ENCODE data around the gene MYO5A.

MYO5A gene

GRCh38 chr15:52509500-52510245 lies 19.0 kb downstream of the MYO5A start:
- no peaks in the 10 kb centered on the region for H3K36me3 ChIP-seq (ENCODE audit: insufficient read depth, low read length)
- H3K4me1 ChIP-seq (ENCODE audit: insufficient read depth, low read length), result no peaks in the 10 kb centered on the region
- no peak overlapping the region for H3K4me3 ChIP-seq (ENCODE audit: low read length)
- no peaks in the 10 kb centered on the region for H3K9me3 ChIP-seq (ENCODE audit: low read length)
- H3K27me3 ChIP-seq (ENCODE audit: insufficient read depth, low read length), result no peaks in the 10 kb centered on the region
- no peak overlapping the region for H2AFZ ChIP-seq (ENCODE audit: low read depth, low read length)

DNA sequence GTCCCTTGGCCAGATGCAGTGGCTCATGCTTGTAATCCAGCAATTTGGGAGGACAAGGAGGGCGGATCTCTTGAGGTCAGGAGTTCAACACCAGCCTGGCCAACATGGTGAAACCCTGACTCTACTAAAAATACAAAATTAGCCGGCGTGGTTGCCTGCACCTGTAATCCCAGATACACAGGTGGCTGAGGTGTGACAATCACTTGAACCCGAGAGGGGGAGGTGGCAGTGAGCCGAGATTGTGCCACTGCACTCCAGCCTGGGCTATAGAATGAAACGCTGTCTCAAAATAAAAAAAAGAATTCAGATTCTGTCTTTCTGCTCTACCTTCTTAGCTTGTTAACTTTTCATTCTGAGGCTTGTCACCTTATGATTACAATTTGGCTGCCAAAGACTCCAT lies 22.1 kb downstream of the MYO5A start:
- no peaks in the 10 kb centered on the region for H3K27me3 ChIP-seq (ENCODE audit: insufficient read depth, low read length)
- no peaks in the 10 kb centered on the region for H3K4me1 ChIP-seq (ENCODE audit: insufficient read depth, low read length)
- H2AFZ ChIP-seq (ENCODE audit: low read depth, low read length), result no peak overlapping the region
- no peaks in the 10 kb centered on the region for H3K36me3 ChIP-seq (ENCODE audit: insufficient read depth, low read length)
- no peaks in the 10 kb centered on the region for H3K9me3 ChIP-seq (ENCODE audit: low read length)
- H3K4me3 ChIP-seq (ENCODE audit: low read length), result no peak overlapping the region

GRCh38 chr15:52505151-52505550 lies 23.5 kb downstream of the MYO5A start:
- H3K27me3 ChIP-seq (ENCODE audit: insufficient read depth, low read length), result no peaks in the 10 kb centered on the region
- no peaks in the 10 kb centered on the region for H3K9me3 ChIP-seq (ENCODE audit: low read length)
- H3K36me3 ChIP-seq (ENCODE audit: insufficient read depth, low read length), result no peaks in the 10 kb centered on the region
- no peak overlapping the region for H2AFZ ChIP-seq (ENCODE audit: low read depth, low read length)
- no peaks in the 10 kb centered on the region for H3K4me1 ChIP-seq (ENCODE audit: insufficient read depth, low read length)
- H3K4me3 ChIP-seq (ENCODE audit: low read length), result no peak overlapping the region

GRCh38 chr15:52503788-52504496 lies 24.7 kb downstream of the MYO5A start:
- Histone ChIP-seq H3K36me3 (ENCODE audit: insufficient read depth, low read length) (no peaks in the 10 kb centered on the region), H3K9me3 (ENCODE audit: low read length) (no peaks in the 10 kb centered on the region), H3K4me1 (ENCODE audit: insufficient read depth, low read length) (no peaks in the 10 kb centered on the region), H3K27me3 (ENCODE audit: insufficient read depth, low read length) (no peaks in the 10 kb centered on the region), H2AFZ (ENCODE audit: low read depth, low read length) (no peak overlapping the region), H3K4me3 (ENCODE audit: low read length) (no peak overlapping the region)

GRCh38 chr15:52502608-52503007 lies 26.1 kb downstream of the MYO5A start:
- Histone ChIP-seq H3K4me3 (ENCODE audit: low read length) (no peak overlapping the region), H3K9me3 (ENCODE audit: low read length) (no peaks in the 10 kb centered on the region), H3K36me3 (ENCODE audit: insufficient read depth, low read length) (no peaks in the 10 kb centered on the region), H3K27me3 (ENCODE audit: insufficient read depth, low read length) (no peaks in the 10 kb centered on the region), H2AFZ (ENCODE audit: low read depth, low read length) (no peak overlapping the region), H3K4me1 (ENCODE audit: insufficient read depth, low read length) (no peaks in the 10 kb centered on the region)

DNA sequence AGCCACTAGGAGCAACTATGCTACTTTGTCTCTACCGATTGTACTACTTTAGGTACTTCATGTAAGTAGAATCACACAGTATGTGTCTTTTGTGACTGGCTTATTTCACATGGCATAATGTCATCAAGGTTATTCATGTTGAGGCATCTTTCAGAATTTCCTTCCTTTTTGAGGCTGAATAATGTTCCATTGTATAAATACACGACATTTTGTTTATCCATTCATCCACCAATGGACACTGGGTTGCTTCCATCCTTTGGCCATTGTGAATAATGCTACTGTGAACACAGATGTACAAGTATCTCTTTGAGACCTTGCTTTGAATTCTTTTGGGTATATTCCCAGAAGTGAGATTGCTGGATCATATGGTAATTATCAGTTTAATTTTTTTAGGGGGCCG lies 29.2 kb downstream of the MYO5A start:
- H3K27me3 ChIP-seq (ENCODE audit: insufficient read depth, low read length), result no peaks in the 10 kb centered on the region
- H3K36me3 ChIP-seq (ENCODE audit: insufficient read depth, low read length), result no peaks in the 10 kb centered on the region
- H2AFZ ChIP-seq (ENCODE audit: low read depth, low read length), result no peak overlapping the region
- no peaks in the 10 kb centered on the region for H3K4me1 ChIP-seq (ENCODE audit: insufficient read depth, low read length)
- no peaks in the 10 kb centered on the region for H3K9me3 ChIP-seq (ENCODE audit: low read length)
- no peak overlapping the region for H3K4me3 ChIP-seq (ENCODE audit: low read length)

DNA sequence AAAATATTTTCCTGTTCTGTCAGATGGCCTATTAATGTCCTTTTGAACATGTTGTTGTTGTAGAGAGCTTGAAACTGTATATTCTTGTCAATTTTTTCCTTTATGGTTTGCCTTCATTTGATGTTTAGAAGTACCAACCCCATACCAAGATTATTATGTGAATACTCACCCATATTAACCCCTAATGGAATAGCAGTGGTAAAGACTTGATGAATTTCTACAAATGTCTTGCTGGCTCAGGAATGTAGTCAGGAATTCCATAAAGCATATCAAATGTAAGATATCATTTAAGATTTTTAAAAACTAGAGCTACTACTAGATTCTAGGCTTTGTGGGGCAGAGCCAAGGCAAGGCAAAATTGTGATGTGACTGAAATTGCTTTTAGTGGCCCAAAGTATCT lies 30.0 kb downstream of the MYO5A start:
- no peak overlapping the region for H3K4me3 ChIP-seq (ENCODE audit: low read length)
- H3K36me3 ChIP-seq (ENCODE audit: insufficient read depth, low read length), result no peaks in the 10 kb centered on the region
- H3K4me1 ChIP-seq (ENCODE audit: insufficient read depth, low read length), result no peaks in the 10 kb centered on the region
- no peaks in the 10 kb centered on the region for H3K27me3 ChIP-seq (ENCODE audit: insufficient read depth, low read length)
- no peaks in the 10 kb centered on the region for H3K9me3 ChIP-seq (ENCODE audit: low read length)
- H2AFZ ChIP-seq (ENCODE audit: low read depth, low read length), result no peak overlapping the region

GRCh38 chr15:52496776-52497470 lies 31.8 kb downstream of the MYO5A start:
- Histone ChIP-seq H3K27me3 (ENCODE audit: insufficient read depth, low read length) (no peaks in the 10 kb centered on the region), H3K4me1 (ENCODE audit: insufficient read depth, low read length) (no peaks in the 10 kb centered on the region), H3K9me3 (ENCODE audit: low read length) (no peaks in the 10 kb centered on the region), H2AFZ (ENCODE audit: low read depth, low read length) (no peak overlapping the region), H3K4me3 (ENCODE audit: low read length) (no peak overlapping the region), H3K36me3 (ENCODE audit: insufficient read depth, low read length) (no peaks in the 10 kb centered on the region)

DNA sequence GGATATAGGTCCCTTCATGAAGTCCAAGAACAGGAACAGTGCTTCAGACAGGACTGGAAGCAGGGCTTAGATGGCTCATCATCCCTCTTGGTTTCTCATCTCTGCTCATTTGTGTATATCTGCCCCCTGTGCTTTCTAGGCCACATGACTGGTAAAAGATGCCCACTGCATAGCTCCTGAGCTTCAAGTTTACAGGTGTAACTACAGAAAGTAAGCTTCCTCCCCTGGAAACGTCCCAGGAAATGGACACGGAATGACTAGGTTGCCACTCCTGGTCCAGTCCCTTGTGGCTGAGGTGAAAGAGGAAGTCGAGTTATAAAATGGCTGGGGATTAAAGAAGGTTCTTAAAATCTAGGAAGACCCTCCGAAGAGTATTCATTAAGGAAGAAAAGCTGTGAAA lies 32.5 kb downstream of the MYO5A start:
- Histone ChIP-seq H3K4me1 (ENCODE audit: insufficient read depth, low read length) (no peaks in the 10 kb centered on the region), H3K36me3 (ENCODE audit: insufficient read depth, low read length) (no peaks in the 10 kb centered on the region), H3K9me3 (ENCODE audit: low read length) (no peaks in the 10 kb centered on the region), H2AFZ (ENCODE audit: low read depth, low read length) (no peak overlapping the region), H3K4me3 (ENCODE audit: low read length) (no peak overlapping the region), H3K27me3 (ENCODE audit: insufficient read depth, low read length) (no peaks in the 10 kb centered on the region)

DNA sequence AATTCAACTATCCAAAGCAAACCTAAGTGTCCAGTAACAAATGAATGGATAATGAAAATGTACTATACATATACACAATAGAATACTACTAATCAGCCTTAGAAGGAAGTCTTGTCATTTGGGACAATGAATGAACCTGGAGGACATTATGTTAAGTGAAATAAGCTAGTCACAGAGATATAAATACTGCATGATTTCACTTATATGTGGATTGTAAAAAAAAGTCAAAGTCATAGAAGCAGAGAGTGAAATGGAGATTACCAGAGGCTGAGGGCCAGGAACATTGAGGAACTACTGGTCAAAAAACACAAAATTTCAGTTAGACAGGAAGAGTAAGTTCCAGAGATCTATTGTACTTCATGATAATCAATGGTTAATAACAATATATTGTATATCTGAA lies 33.6 kb downstream of the MYO5A start:
- Histone ChIP-seq H3K4me3 (ENCODE audit: low read length) (no peak overlapping the region), H3K27me3 (ENCODE audit: insufficient read depth, low read length) (no peaks in the 10 kb centered on the region), H3K9me3 (ENCODE audit: low read length) (no peaks in the 10 kb centered on the region), H3K4me1 (ENCODE audit: insufficient read depth, low read length) (no peaks in the 10 kb centered on the region), H3K36me3 (ENCODE audit: insufficient read depth, low read length) (no peaks in the 10 kb centered on the region), H2AFZ (ENCODE audit: low read depth, low read length) (no peak overlapping the region)

- Histone ChIP-seq H3K4me3 (ENCODE audit: low read length) (no peak overlapping the region), H2AFZ (ENCODE audit: low read depth, low read length) (no peak overlapping the region), H3K4me1 (ENCODE audit: insufficient read depth, low read length) (no peaks in the 10 kb centered on the region), H3K9me3 (ENCODE audit: low read length) (no peaks in the 10 kb centered on the region), H3K27me3 (ENCODE audit: insufficient read depth, low read length) (no peaks in the 10 kb centered on the region), H3K36me3 (ENCODE audit: insufficient read depth, low read length) (no peaks in the 10 kb centered on the region)
Observed at GRCh38 chr15:52493968-52494367, 34.7 kb downstream of the MYO5A start.

DNA sequence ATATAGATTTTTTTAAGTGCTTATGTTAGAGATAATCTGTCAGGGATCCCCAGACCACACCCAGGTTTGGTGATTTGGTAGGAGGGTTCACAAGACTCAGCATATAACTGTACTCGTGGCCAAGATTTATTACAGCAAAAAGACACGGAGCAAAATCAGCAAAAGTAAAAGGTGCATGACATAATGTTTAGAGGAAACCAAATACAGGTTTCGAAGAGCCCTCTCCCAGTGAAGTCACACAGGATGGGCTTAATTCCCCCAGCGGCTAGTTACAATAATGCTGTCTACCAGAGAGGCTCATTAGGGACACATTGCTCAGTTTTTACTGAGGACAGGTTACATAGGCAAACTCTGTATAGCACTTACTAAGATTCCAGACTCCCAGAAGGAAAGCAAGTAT lies 36.5 kb downstream of the MYO5A start:
- Histone ChIP-seq H2AFZ (ENCODE audit: low read depth, low read length) (no peak overlapping the region), H3K36me3 (ENCODE audit: insufficient read depth, low read length) (no peaks in the 10 kb centered on the region), H3K9me3 (ENCODE audit: low read length) (no peaks in the 10 kb centered on the region), H3K4me3 (ENCODE audit: low read length) (no peak overlapping the region), H3K4me1 (ENCODE audit: insufficient read depth, low read length) (no peaks in the 10 kb centered on the region), H3K27me3 (ENCODE audit: insufficient read depth, low read length) (no peaks in the 10 kb centered on the region)

- Histone ChIP-seq H3K27me3 (ENCODE audit: insufficient read depth, low read length) (no peaks in the 10 kb centered on the region), H3K9me3 (ENCODE audit: low read length) (no peaks in the 10 kb centered on the region), H2AFZ (ENCODE audit: low read depth, low read length) (no peak overlapping the region), H3K4me1 (ENCODE audit: insufficient read depth, low read length) (peaks cover 3% of the 10 kb centered on the region), H3K36me3 (ENCODE audit: insufficient read depth, low read length) (no peaks in the 10 kb centered on the region), H3K4me3 (ENCODE audit: low read length) (no peak overlapping the region)
Observed at GRCh38 chr15:52491472-52491871, 37.2 kb downstream of the MYO5A start.

All from neuron (in vitro differentiated cells).